Fibroblast of peridontal ligament (primary cell): ENCODE results near the gene WWP2.
A peak's percentile ranks its signal among the peaks of the same experiment; 100 is the strongest.
"Not testable (repeated sequence)": the region's sequence is repeated elsewhere in the genome, so short reads cannot be mapped to it uniquely, and the experiment has no call there.

Experiments
- DNase-seq: peaks from one replicate; pipeline ENCODE4 v3.0.0-alpha.2; 2010; ENCODE audit errors: extremely low read depth

WWP2 gene

GRCh38 chr16:69794486-69794885 is 32.4 kb downstream of the WWP2 start:
- peak; percentile 24 for DNase-seq

GRCh38 chr16:69796285-69797118 is 34.4 kb downstream of the WWP2 start:
- peak; percentile 87 for DNase-seq

- peak; percentile 60 for DNase-seq
Observed at GRCh38 chr16:69798466-69798865, 36.3 kb downstream of the WWP2 start.

GRCh38 chr16:69799611-69800031 is 37.5 kb downstream of the WWP2 start:
- DNase-seq = peak; percentile 68

- peak; percentile 69 for DNase-seq
Observed at GRCh38 chr16:69804297-69804696, 42.2 kb downstream of the WWP2 start.

GRCh38 chr16:69806776-69807175 is 44.6 kb downstream of the WWP2 start:
- DNase-seq = not testable (repeated sequence)

GRCh38 chr16:69812688-69813014 is 50.5 kb downstream of the WWP2 start:
- no peak for DNase-seq

- DNase-seq = no peak
Observed at GRCh38 chr16:69814078-69814477, 51.9 kb downstream of the WWP2 start.

GRCh38 chr16:69814561-69814960 is 52.4 kb downstream of the WWP2 start:
- DNase-seq = no peak

- not testable (repeated sequence) for DNase-seq
Observed at GRCh38 chr16:69815216-69815883, 53.2 kb downstream of the WWP2 start.

GRCh38 chr16:69816996-69817395 is 54.9 kb downstream of the WWP2 start:
- no peak for DNase-seq

- DNase-seq = no peak
Observed at GRCh38 chr16:69818891-69819545, 56.9 kb downstream of the WWP2 start.

- DNase-seq = peak; percentile 89
Observed at GRCh38 chr16:69820926-69821541, 58.9 kb downstream of the WWP2 start.

GRCh38 chr16:69821844-69822173 is 59.7 kb downstream of the WWP2 start:
- no peak for DNase-seq

GRCh38 chr16:69822174-69822935 is 60.2 kb downstream of the WWP2 start:
- DNase-seq = no peak

GRCh38 chr16:69823831-69824563 is 61.9 kb downstream of the WWP2 start:
- DNase-seq = no peak

GRCh38 chr16:69824564-69825142 is 62.5 kb downstream of the WWP2 start:
- not testable (repeated sequence) for DNase-seq

- no peak for DNase-seq
Observed at GRCh38 chr16:69827524-69827923, 65.4 kb downstream of the WWP2 start.

GRCh38 chr16:69829338-69829737 is 67.2 kb downstream of the WWP2 start:
- no peak for DNase-seq

GRCh38 chr16:69830146-69830533 is 68.0 kb downstream of the WWP2 start:
- DNase-seq = no peak
